Measurements from ENCODE around the gene CPE.

CPE gene

DNA sequence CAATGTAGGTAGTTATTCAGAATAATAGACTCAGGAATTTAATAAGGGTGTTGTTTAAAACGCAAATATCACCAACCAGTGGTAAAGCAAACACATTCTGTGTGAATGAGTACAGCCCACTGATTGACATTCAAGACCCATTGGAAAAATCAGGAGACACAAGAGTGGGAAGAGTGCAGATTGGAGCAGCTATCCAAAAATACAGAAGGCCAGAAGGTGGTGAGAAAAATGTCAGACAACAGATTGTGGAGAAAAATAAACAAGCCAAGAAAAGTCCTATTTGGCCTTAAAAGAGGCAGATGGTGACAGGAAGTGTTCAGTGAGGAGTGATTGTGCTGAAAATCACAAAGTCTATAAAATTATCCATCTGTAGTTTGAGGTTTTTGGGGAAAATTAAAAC, 39.3 kb downstream of the CPE start:
- Histone ChIP-seq H3K4me3 (no peak overlapping the region), H3K27ac (no peak overlapping the region)
- no peak for DNase-seq (ENCODE audit: low spot score)
- TF ChIP-seq CTCF (IDR thresholded peaks at IDR 0.05) = no peak

GRCh38 chr4:165425629-165426028, 46.8 kb downstream of the CPE start:
- no peak for TF ChIP-seq CTCF (IDR thresholded peaks at IDR 0.05)
- H3K27ac ChIP-seq = no peak overlapping the region
- DNase-seq (ENCODE audit: low spot score) = no peak
- H3K4me3 ChIP-seq = no peak overlapping the region

- TF ChIP-seq CTCF (IDR thresholded peaks at IDR 0.05) = no peak
- no peak overlapping the region for H3K27ac ChIP-seq
- no peak for DNase-seq (ENCODE audit: low spot score)
- H3K4me3 ChIP-seq = no peak overlapping the region
Measured at GRCh38 chr4:165426331-165426730, 47.5 kb downstream of the CPE start.

DNA sequence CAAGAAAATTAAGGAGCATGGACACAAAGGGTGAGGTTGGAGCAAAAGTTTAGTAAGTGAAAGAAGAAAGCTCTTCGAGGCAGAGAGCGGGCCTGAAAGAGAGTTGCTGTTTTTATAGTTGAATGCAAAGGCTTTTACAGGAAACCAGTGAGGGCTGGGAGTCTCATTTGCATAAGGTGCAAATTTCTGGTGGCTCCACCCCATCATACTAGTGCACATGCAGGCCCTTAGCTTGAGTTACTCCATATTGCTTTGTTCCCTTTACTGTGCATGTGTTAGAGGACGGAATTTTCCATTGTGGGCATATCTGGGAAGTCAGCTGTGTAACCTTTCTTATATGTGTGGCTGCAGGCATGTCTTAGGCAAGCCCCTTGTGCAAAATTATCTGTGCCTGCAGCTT, 48.0 kb downstream of the CPE start:
- DNase-seq (ENCODE audit: low spot score) = no peak
- no peak overlapping the region for H3K4me3 ChIP-seq
- H3K27ac ChIP-seq = no peak overlapping the region
- TF ChIP-seq CTCF (IDR thresholded peaks at IDR 0.05) = no peak

DNA sequence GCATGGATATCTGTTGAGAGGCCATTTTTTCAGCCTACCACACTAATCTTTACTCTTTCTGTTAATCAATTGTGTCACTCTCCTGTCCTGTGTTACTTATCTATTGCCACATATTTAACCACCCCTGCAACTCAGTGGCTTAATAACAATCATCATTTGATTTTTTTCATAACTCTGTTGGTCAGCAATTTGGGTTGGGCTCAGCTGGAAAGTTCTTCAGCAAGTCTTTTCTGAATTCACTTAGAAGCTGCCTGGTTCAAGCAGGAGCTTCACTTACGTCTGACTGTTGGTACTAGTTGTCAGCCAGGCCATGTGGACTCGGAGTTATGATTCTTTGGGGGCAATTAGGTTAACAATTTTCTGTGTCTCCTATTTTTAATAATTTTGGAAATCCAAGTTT, 50.1 kb downstream of the CPE start:
- no peak for TF ChIP-seq CTCF (IDR thresholded peaks at IDR 0.05)
- Histone ChIP-seq H3K27ac (no peak overlapping the region), H3K4me3 (no peak overlapping the region)
- no peak for DNase-seq (ENCODE audit: low spot score)

DNA sequence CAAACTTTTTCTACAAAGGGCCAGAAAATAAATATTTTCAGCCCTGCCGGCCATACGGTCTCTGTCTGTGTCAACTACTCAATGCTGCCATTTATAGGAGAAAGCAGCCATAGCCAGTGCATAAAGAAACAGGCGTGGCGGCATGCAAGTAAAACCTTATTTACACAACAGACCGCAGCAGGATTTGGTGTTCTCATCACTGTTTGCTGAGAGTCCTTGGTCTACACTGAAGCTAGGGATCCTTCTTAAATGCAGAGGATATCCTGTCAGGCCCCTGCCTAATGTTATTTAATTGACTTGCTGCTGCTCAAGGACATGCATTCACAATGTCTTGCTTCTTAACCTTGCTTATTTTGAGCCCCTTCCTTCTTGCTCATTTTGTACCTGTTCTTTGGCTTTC, 54.7 kb downstream of the CPE start:
- Histone ChIP-seq H3K4me3 (no peak overlapping the region), H3K27ac (no peak overlapping the region)
- TF ChIP-seq CTCF (IDR thresholded peaks at IDR 0.05) = no peak
- DNase-seq (ENCODE audit: low spot score) = no peak

DNA sequence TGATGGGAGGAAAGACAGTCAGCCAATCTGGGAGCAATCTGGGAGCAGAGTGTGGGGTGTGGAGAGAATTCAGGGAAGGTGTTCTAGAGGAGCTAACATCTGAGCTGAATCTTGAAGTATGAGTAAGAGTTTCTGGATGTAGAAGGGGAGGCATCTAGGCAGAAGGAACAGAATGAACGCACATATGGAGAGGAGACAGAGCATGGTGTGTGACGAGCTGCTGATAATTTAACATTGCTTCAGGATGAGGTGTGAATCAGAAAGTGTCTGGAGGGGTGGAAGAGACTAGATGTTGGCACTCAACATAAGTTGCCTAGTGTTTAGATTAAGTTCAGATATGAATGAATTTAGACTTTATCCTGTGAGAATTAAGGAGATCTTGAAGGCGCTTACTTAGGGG, 58.9 kb downstream of the CPE start:
- H3K27ac ChIP-seq = no peak overlapping the region

More for the DNA sequence above, 58.9 kb downstream of the CPE start:
- TF ChIP-seq CTCF (IDR thresholded peaks at IDR 0.05) = no peak
- H3K4me3 ChIP-seq = no peak overlapping the region
- no peak for DNase-seq (ENCODE audit: low spot score)
